ENCODE results near the gene CEP57L1. TPM values are rescaled to one million over a fixed set of nuclear protein-coding genes. Genes with fewer than 3 reads are reported as not detected.
"Not testable (repeated sequence)": the region's sequence is repeated elsewhere in the genome, so short reads cannot be mapped to it uniquely, and the experiment has no call there.

The CEP57L1 gene
- total and polyA plus RNA-seq, 2 experiments from 2014 or later = 14.5 to 15.8 TPM

DNA sequence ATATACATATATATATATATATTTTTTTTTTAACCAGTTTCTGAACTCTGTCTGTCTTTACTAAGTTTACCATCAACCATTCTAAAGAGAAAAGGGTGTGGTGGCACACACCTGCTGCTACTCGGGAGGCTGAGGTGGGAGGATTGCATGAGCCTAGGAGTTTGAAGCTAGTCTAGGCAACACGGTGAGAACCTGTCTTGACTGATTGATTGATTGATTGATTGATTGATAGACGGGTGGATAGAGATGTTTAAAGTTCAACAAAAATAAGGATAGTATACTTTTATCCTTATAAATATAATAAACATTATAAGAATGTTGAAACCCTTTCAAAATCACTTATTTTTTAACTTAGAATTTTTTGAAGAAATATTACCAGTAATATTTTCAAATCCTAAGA is 30.2 kb downstream of the CEP57L1 start:
- Histone ChIP-seq H3K27ac (no peak overlapping the region), H3K27me3 (no peaks in the 10 kb centered on the region), H3K36me3 (no peaks in the 10 kb centered on the region), H3K4me3 (no peak overlapping the region), H3K9me3 (ENCODE audit: low read depth) (no peaks in the 10 kb centered on the region), H3K4me1 (ENCODE audit: low read depth) (no peaks in the 10 kb centered on the region)
- DNase-seq (ENCODE audit: low read depth in 1 of 2, low spot score in 1 of 2) = no peak
- TF ChIP-seq, protein P1, sequence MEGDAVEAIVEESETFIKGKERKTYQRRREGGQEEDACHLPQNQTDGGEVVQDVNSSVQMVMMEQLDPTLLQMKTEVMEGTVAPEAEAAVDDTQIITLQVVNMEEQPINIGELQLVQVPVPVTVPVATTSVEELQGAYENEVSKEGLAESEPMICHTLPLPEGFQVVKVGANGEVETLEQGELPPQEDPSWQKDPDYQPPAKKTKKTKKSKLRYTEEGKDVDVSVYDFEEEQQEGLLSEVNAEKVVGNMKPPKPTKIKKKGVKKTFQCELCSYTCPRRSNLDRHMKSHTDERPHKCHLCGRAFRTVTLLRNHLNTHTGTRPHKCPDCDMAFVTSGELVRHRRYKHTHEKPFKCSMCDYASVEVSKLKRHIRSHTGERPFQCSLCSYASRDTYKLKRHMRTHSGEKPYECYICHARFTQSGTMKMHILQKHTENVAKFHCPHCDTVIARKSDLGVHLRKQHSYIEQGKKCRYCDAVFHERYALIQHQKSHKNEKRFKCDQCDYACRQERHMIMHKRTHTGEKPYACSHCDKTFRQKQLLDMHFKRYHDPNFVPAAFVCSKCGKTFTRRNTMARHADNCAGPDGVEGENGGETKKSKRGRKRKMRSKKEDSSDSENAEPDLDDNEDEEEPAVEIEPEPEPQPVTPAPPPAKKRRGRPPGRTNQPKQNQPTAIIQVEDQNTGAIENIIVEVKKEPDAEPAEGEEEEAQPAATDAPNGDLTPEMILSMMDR (IDR thresholded peaks at IDR 0.05; ENCODE audit: low read depth, low read length) = no peak

DNA sequence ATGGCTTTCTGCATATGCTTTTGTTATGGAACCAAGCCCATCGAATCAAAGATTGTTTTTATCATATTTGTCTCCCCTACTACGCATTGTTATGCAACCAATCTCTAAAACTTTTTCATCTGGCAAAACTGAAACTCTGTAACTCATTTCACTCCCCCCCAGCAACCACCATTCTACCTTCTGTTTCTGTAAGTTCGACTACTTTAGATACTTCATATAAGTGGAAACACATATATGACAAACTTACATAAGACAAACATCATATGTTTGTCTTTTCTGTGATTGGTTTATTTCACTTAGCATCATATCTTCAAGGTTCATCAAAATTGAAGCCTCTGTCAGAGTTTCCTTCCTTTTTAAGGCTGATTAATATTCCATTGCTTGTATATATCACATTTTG is 34.8 kb downstream of the CEP57L1 start:
- no peak for DNase-seq (ENCODE audit: low read depth in 1 of 2, low spot score in 1 of 2)
- Histone ChIP-seq H3K36me3 (no peaks in the 10 kb centered on the region), H3K9me3 (ENCODE audit: low read depth) (no peaks in the 10 kb centered on the region), H3K27me3 (no peaks in the 10 kb centered on the region), H3K27ac (no peak overlapping the region), H3K4me1 (ENCODE audit: low read depth) (no peaks in the 10 kb centered on the region), H3K4me3 (no peak overlapping the region)
- TF ChIP-seq, protein P1 (IDR thresholded peaks at IDR 0.05; ENCODE audit: low read depth, low read length) = no peak

DNA sequence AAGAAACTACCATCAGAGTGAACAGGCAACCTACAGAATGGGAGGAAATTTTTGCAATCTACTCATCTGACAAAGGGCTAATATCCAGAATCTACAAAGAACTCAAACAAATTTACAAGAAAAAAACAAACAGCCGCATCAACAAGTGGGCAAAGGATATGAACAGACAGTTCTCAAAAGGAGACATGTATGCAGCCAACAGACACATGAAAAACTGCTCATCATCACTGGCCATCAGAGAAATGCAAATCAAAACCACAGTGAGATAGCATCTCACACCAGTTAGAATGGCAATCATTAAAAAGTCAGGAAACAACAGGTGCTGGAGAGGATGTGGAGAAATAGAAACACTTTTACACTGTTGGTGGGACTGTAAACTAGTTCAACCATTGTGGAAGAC is 40.3 kb downstream of the CEP57L1 start:
- not testable (repeated sequence) for H3K36me3 ChIP-seq; H3K27me3 ChIP-seq; DNase-seq (ENCODE audit: low read depth in 1 of 2, low spot score in 1 of 2); H3K27ac ChIP-seq; H3K9me3 ChIP-seq (ENCODE audit: low read depth); H3K4me3 ChIP-seq; H3K4me1 ChIP-seq (ENCODE audit: low read depth)

DNA sequence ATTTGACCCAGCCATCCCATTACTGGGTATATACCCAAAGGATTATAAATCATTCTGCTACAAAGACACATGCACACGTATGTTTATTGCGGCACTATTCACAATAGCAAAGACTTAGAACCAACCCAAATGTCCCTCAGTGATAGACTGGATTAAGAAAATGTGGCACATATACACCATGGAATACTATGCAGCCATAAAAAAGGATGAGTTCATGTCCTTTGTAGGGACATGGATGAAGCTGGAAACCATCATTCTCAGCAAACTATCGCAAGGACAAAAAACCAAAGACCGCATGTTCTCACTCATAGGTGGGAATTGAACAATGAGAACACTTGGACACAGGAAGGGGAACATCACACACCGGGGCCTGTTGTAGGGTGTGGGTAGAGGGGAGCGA is 40.7 kb downstream of the CEP57L1 start:
- DNase-seq (ENCODE audit: low read depth in 1 of 2, low spot score in 1 of 2); H3K27me3 ChIP-seq; H3K27ac ChIP-seq; H3K4me1 ChIP-seq (ENCODE audit: low read depth); H3K9me3 ChIP-seq (ENCODE audit: low read depth); H3K36me3 ChIP-seq; H3K4me3 ChIP-seq: not testable (repeated sequence)

DNA sequence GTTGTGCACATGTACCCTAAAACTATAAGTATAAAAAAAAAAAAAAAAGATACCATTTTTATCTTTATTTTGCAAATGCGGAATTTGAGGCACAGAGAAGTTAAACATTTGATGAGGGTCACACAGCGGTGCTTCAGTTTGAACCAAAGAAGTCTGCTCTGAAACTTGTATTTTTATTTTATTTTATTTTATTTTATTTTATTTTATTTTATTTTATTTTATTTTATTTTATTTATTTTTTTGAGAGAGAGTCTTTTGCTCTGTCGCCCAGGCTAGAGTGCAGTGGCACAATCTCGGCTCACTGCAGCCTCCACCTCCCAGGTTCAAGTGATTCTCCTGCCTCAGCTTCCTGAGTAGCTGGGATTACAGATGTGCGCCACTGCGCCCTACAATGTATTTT is 41.2 kb downstream of the CEP57L1 start:
- H3K4me3 ChIP-seq; H3K36me3 ChIP-seq; H3K4me1 ChIP-seq (ENCODE audit: low read depth); H3K27me3 ChIP-seq; DNase-seq (ENCODE audit: low read depth in 1 of 2, low spot score in 1 of 2); H3K27ac ChIP-seq; H3K9me3 ChIP-seq (ENCODE audit: low read depth): not testable (repeated sequence)

DNA sequence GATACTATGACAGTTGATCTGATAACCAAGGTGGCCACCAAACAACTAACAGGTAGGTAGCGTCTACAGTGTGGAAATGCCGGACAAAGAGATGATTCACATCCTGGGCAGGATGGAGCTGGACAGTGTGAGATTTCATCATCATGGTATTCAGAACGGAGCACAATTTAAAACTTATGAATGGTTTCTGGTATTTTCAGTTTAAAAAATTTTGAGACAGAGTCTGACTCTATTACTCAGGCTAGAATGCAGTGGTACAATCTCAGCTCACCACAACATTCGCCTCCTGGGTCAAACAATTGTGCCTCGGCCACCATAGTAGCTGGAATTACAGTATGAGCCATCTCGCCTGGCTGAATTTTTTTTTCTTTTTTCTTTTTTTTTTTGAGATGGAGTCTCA is 43.8 kb downstream of the CEP57L1 start:
- no peak overlapping the region for H3K4me3 ChIP-seq

DNA sequence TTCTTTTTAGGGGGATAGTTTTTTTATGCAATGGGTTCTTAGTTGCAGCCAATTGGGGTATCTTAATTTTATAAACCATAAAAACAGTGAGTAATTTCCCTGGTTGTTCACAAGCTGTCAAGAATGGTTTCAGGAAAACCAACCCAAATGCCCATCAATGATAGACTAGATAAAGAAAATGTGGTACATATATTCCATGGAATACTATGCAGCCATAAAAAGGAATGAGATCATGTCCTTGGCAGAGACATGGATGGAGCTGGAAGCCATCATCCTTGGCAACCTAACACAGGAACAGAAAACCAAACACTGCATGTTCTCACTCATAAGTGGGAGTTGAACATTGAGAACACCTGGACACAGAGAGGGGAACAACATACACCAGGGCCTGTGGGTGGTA is 46.8 kb downstream of the CEP57L1 start:
- not testable (repeated sequence) for H3K36me3 ChIP-seq; DNase-seq (ENCODE audit: low read depth in 1 of 2, low spot score in 1 of 2); H3K4me1 ChIP-seq (ENCODE audit: low read depth); H3K4me3 ChIP-seq; H3K27ac ChIP-seq; H3K9me3 ChIP-seq (ENCODE audit: low read depth); H3K27me3 ChIP-seq

More for the DNA sequence above, 43.8 kb downstream of the CEP57L1 start:
- H3K27ac ChIP-seq = no peak overlapping the region
- no peaks in the 10 kb centered on the region for H3K9me3 ChIP-seq (ENCODE audit: low read depth)
- H3K36me3 ChIP-seq = no peaks in the 10 kb centered on the region
- no peaks in the 10 kb centered on the region for H3K4me1 ChIP-seq (ENCODE audit: low read depth)
- peak in 1 of 2 donors; percentile 72 for DNase-seq (ENCODE audit: low read depth in 1 of 2, low spot score in 1 of 2)
- TF ChIP-seq, protein P1 (IDR thresholded peaks at IDR 0.05; ENCODE audit: low read depth, low read length) = no peak
- H3K27me3 ChIP-seq = no peaks in the 10 kb centered on the region

DNA sequence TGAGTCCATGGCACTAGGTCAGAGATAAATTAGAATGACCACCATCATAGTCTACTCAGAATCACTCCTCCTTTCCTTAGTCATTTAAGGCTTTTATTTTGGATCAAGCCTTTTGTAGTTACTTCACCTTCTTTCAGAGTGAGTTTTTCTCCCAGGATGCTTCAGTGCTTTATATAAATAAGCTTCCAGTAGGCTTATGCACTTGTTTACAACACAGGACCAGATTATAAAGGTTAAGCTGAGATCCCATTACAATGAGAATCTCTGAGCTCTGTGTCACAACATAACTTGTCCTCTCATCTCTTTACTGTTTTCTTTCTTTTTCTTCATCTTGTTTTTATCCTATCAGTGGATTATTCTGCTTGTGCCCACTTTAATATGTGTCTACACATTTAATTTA is 47.9 kb downstream of the CEP57L1 start:
- Histone ChIP-seq H3K27ac (no peak overlapping the region), H3K36me3 (peaks cover 3% of the 10 kb centered on the region), H3K4me1 (ENCODE audit: low read depth) (no peaks in the 10 kb centered on the region), H3K27me3 (no peaks in the 10 kb centered on the region), H3K9me3 (ENCODE audit: low read depth) (no peaks in the 10 kb centered on the region), H3K4me3 (no peak overlapping the region)
- no peak for DNase-seq (ENCODE audit: low read depth in 1 of 2, low spot score in 1 of 2)
- TF ChIP-seq, protein P1 (IDR thresholded peaks at IDR 0.05; ENCODE audit: low read depth, low read length) = no peak

DNA sequence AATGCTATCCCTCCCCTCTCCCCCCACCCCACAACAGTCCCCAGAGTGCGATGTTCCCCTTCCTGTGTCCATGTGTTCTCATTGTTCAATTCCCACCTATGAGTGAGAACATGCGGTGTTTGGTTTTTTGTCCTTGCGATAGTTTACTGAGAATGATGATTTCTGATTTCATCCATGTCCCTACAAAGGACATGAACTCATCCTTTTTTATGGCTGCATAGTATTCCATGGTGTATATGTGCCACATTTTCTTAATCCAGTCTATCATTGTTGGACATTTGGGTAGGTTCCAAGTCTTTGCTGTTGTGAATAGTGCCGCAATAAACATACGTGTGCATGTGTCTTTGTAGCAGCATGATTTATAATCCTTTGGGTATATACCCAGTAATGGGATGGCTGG is 52.9 kb downstream of the CEP57L1 start:
- not testable (repeated sequence) for H3K36me3 ChIP-seq; H3K4me1 ChIP-seq (ENCODE audit: low read depth); H3K4me3 ChIP-seq

DNA sequence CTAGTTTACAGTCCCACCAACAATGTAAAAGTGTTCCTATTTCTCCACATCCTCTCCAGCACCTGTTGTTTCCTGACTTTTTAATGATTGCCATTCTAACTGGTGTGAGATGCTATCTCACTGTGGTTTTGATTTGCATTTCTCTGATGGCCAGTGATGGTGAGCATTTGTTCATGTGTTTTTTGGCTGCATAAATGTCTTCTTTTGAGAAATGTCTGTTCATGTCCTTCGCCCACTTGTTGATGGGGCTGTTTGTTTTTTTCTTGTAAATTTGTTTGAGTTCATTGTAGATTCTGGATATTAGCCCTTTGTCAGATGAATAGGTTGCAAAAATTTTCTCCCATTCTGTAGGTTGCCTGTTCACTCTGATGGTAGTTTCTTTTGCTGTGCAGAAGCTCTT is 53.4 kb downstream of the CEP57L1 start:
- not testable (repeated sequence) for DNase-seq (ENCODE audit: low read depth in 1 of 2, low spot score in 1 of 2); H3K9me3 ChIP-seq (ENCODE audit: low read depth); H3K4me3 ChIP-seq; H3K4me1 ChIP-seq (ENCODE audit: low read depth); H3K27ac ChIP-seq; H3K27me3 ChIP-seq; H3K36me3 ChIP-seq

More for the DNA sequence above, 52.9 kb downstream of the CEP57L1 start:
- H3K27ac ChIP-seq; DNase-seq (ENCODE audit: low read depth in 1 of 2, low spot score in 1 of 2); H3K9me3 ChIP-seq (ENCODE audit: low read depth); H3K27me3 ChIP-seq: not testable (repeated sequence)
